ENCODE results near the gene WASHC3. TPM values are rescaled to one million over a fixed set of nuclear protein-coding genes. Genes with fewer than 3 reads are reported as not detected.

Gene WASHC3
- total RNA-seq, 2 donors from 2014 or later: 44.1 to 52.6 TPM

DNA sequence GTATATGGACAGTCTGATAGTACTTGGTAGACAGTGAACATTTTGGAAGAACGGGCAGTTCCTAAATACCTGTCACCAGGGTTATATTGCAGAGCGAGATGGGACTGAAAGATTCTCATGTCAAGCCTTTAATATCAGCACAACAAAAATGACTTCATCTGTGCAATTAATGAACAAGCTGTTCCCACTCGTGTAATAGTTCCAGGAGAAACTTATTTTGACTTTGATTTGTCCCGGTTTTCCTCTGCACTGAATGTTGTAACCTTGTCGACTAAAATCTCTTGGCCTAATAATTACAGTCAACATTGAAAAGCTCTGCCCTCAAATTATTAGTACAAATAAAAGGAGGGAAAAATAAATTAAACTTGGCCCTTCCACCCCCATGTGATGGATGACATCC, 79.5 kb downstream of the WASHC3 start:
- TF ChIP-seq, protein P1, sequence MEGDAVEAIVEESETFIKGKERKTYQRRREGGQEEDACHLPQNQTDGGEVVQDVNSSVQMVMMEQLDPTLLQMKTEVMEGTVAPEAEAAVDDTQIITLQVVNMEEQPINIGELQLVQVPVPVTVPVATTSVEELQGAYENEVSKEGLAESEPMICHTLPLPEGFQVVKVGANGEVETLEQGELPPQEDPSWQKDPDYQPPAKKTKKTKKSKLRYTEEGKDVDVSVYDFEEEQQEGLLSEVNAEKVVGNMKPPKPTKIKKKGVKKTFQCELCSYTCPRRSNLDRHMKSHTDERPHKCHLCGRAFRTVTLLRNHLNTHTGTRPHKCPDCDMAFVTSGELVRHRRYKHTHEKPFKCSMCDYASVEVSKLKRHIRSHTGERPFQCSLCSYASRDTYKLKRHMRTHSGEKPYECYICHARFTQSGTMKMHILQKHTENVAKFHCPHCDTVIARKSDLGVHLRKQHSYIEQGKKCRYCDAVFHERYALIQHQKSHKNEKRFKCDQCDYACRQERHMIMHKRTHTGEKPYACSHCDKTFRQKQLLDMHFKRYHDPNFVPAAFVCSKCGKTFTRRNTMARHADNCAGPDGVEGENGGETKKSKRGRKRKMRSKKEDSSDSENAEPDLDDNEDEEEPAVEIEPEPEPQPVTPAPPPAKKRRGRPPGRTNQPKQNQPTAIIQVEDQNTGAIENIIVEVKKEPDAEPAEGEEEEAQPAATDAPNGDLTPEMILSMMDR (IDR thresholded peaks at IDR 0.05): no peak
- no peaks in the 10 kb centered on the region for H3K36me3 ChIP-seq
- no peak for DNase-seq (ENCODE audit: low spot score)
- H3K9me3 ChIP-seq: no peaks in the 10 kb centered on the region
- H3K4me1 ChIP-seq: no peaks in the 10 kb centered on the region
- H3K4me3 ChIP-seq: no peak overlapping the region
- H3K27me3 ChIP-seq: no peaks in the 10 kb centered on the region
- peak overlapping the region in 1 of 2 donors; percentile 31 for H3K27ac ChIP-seq

- DNase-seq (ENCODE audit: low spot score): no peak
- H3K27me3 ChIP-seq: no peaks in the 10 kb centered on the region
- H3K36me3 ChIP-seq: no peaks in the 10 kb centered on the region
- peak overlapping the region in 1 of 2 donors; percentile 31 for H3K27ac ChIP-seq
- H3K4me3 ChIP-seq: no peak overlapping the region
- TF ChIP-seq, protein P1 (IDR thresholded peaks at IDR 0.05): no peak
- no peaks in the 10 kb centered on the region for H3K9me3 ChIP-seq
- H3K4me1 ChIP-seq: no peaks in the 10 kb centered on the region
Observed at GRCh38 chr12:101981868-101982267, 79.9 kb downstream of the WASHC3 start.

GRCh38 chr12:101968770-101969169, 93.0 kb downstream of the WASHC3 start:
- Histone ChIP-seq H3K4me1 (no peaks in the 10 kb centered on the region), H3K4me3 (no peak overlapping the region), H3K27me3 (no peaks in the 10 kb centered on the region), H3K36me3 (no peaks in the 10 kb centered on the region), H3K27ac (no peak overlapping the region), H3K9me3 (no peaks in the 10 kb centered on the region)
- no peak for DNase-seq (ENCODE audit: low spot score)
- TF ChIP-seq, protein P1 (IDR thresholded peaks at IDR 0.05): no peak

GRCh38 chr12:101967506-101967905, 94.3 kb downstream of the WASHC3 start:
- H3K27ac ChIP-seq: no peak overlapping the region
- no peak overlapping the region for H3K4me3 ChIP-seq
- no peaks in the 10 kb centered on the region for H3K9me3 ChIP-seq
- no peaks in the 10 kb centered on the region for H3K4me1 ChIP-seq
- no peaks in the 10 kb centered on the region for H3K27me3 ChIP-seq
- TF ChIP-seq, protein P1 (IDR thresholded peaks at IDR 0.05): no peak
- no peaks in the 10 kb centered on the region for H3K36me3 ChIP-seq
- no peak for DNase-seq (ENCODE audit: low spot score)

DNA sequence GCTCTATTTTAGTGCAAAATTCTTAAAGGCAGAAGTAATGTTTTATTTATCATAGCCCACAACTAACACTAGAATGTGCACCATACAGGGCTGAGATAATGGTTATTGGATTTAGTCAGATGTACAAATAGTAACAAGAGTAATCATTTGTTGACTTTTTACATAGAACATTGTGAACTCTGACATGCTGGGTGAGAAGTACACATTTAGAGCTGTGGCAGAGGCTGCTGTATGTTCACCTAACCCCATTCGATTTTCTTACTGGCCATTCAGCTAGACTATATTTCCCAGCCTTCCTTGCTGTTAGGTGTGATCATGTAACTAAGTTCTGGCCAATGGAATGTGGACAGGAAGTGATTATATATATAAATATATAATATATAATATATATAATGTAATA, 95.3 kb downstream of the WASHC3 start:
- Histone ChIP-seq H3K9me3 (no peaks in the 10 kb centered on the region), H3K27ac (no peak overlapping the region), H3K27me3 (no peaks in the 10 kb centered on the region), H3K4me3 (no peak overlapping the region), H3K36me3 (no peaks in the 10 kb centered on the region), H3K4me1 (no peaks in the 10 kb centered on the region)
- DNase-seq (ENCODE audit: low spot score): no peak
- TF ChIP-seq, protein P1 (IDR thresholded peaks at IDR 0.05): no peak

GRCh38 chr12:101963697-101964096, 98.1 kb downstream of the WASHC3 start:
- Histone ChIP-seq H3K27ac (no peak overlapping the region), H3K9me3 (peaks cover 0 to 7% of the 10 kb centered on the region in 2 donors), H3K4me1 (no peaks in the 10 kb centered on the region), H3K4me3 (no peak overlapping the region), H3K27me3 (no peaks in the 10 kb centered on the region), H3K36me3 (no peaks in the 10 kb centered on the region)
- TF ChIP-seq, protein P1 (IDR thresholded peaks at IDR 0.05): no peak
- DNase-seq (ENCODE audit: low spot score): no peak
